AG09319 (cell line): ENCODE measurements around the gene UNC93B1.

Experiments
- DNase-seq: peaks from one replicate; pipeline ENCODE4 v3.0.0-alpha.2; 2010; ENCODE audit warnings: low read depth; ENCODE audit errors: extremely low read depth
- TF ChIP-seq, protein P1 (sequence below): IDR thresholded peaks from 2 replicates; pipeline ENCODE4 v1.5.1; 2011; ENCODE audit warnings: low read depth, mild to moderate bottlenecking, inconsistent platforms, low read length, moderate library complexity

UNC93B1 gene

DNA sequence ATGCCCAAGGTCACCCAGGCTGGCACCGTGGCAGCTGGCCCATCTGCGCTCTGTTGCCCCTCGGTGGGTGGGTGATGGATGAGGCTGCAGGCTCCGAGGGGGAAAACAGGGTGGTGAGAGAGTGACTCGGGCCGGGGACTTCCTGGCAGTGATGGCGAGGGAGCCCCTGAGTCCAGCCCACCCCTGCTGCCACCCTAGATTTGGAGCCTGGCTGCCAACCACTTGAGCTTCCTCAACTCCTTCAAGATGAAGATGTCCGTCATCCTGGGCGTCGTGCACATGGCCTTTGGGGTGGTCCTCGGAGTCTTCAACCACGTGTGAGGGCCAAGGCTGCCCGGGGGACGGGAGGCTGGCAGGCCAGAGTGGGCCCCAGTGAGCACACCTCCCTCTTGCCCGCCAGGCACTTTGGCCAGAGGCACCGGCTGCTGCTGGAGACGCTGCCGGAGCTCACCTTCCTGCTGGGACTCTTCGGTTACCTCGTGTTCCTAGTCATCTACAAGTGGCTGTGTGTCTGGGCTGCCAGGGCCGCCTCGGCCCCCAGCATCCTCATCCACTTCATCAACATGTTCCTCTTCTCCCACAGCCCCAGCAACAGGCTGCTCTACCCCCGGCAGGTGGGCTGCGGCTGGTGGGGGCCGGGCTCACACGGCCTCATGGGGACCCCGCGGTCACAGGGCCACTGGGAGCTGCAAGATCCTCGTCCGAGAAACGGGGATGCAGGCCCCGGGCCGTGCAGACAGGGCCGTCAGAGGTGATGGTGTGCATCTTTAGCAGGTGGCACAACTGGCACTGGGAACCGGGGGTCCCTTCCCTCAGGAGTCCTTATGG lies 45.0 kb upstream of the UNC93B1 start:
- DNase-seq = no peak
- TF ChIP-seq, protein P1, sequence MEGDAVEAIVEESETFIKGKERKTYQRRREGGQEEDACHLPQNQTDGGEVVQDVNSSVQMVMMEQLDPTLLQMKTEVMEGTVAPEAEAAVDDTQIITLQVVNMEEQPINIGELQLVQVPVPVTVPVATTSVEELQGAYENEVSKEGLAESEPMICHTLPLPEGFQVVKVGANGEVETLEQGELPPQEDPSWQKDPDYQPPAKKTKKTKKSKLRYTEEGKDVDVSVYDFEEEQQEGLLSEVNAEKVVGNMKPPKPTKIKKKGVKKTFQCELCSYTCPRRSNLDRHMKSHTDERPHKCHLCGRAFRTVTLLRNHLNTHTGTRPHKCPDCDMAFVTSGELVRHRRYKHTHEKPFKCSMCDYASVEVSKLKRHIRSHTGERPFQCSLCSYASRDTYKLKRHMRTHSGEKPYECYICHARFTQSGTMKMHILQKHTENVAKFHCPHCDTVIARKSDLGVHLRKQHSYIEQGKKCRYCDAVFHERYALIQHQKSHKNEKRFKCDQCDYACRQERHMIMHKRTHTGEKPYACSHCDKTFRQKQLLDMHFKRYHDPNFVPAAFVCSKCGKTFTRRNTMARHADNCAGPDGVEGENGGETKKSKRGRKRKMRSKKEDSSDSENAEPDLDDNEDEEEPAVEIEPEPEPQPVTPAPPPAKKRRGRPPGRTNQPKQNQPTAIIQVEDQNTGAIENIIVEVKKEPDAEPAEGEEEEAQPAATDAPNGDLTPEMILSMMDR = no peak

DNA sequence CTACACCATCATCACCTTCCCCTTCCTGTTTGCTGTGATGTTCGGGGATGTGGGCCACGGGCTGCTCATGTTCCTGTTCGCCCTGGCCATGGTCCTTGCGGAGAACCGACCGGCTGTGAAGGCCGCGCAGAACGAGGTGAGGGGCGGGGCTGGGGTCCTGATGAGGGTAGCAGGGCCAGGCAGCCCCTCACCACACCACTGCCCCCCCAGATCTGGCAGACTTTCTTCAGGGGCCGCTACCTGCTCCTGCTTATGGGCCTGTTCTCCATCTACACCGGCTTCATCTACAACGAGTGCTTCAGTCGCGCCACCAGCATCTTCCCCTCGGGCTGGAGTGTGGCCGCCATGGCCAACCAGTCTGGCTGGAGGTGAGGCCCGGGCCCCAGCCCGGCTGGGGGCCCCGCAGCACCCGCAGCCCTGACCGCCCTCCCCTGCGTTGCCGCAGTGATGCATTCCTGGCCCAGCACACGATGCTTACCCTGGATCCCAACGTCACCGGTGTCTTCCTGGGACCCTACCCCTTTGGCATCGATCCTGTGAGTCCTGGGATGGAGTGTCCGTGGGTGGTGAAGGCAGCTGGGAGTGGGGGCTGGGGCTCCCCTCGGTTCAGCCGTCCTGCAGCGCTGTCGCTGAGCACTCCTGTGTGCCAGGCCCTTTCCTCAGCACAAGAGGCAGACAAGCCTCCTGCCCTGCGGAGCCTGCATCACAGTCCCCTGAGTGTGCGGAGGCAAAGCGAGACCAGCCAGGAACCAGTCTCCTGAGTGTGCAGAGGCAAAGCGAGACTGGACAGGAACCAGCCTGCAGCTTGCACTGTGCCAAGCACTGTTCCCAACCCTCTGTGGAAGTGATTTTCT lies 43.8 kb upstream of the UNC93B1 start:
- no peak for DNase-seq
- TF ChIP-seq, protein P1 = no peak

DNA sequence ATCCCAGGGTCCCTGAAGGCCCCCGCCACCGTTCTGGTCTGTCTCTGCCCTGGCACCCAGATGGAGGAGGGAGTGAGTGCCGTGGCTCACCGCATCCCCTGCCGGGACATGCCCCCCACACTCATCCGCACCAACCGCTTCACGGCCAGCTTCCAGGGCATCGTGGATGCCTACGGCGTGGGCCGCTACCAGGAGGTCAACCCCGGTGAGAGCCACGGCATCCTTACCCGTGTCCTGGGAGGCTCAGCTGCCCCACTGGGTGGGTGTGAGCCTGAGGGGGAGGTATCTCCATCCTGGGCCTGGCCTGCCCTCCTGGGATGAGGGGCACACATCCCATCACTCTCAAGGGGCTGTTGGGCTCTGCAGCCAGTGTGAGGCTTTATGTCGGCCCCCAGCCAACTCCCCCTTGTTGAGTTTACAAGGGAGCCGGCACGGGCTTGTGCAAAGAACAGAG lies 41.0 kb upstream of the UNC93B1 start:
- DNase-seq = no peak
- TF ChIP-seq, protein P1 = no peak

DNA sequence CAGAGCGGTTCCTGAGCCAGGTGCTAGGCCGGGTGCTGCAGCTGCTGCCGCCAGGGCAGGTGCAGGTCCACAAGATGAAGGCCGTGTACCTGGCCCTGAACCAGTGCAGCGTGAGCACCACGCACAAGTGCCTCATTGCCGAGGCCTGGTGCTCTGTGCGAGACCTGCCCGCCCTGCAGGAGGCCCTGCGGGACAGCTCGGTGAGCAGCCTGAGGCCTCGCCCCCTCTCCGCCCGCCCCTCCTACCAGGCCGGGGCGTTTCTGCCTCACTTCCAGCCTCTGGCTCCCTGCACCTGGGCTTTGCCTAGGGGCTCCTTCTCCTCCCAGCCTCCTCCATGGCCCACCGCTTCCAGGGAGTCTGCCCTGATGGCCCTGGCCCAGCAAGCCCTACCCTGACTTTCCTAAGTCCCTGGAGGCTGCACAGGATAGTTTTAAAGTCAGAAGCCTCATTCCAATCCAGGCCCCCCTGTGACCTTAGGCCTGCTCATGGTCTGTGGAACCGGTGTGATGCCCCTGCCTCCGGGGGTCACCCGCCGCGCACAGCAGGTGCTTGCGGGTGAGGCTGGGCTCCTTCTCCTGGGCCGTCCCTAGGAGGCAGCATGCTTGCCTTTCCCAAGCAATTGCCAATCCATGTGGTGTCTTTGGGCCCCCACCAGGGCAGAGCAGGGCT lies 40.4 kb upstream of the UNC93B1 start:
- no peak for DNase-seq
- TF ChIP-seq, protein P1 = no peak

DNA sequence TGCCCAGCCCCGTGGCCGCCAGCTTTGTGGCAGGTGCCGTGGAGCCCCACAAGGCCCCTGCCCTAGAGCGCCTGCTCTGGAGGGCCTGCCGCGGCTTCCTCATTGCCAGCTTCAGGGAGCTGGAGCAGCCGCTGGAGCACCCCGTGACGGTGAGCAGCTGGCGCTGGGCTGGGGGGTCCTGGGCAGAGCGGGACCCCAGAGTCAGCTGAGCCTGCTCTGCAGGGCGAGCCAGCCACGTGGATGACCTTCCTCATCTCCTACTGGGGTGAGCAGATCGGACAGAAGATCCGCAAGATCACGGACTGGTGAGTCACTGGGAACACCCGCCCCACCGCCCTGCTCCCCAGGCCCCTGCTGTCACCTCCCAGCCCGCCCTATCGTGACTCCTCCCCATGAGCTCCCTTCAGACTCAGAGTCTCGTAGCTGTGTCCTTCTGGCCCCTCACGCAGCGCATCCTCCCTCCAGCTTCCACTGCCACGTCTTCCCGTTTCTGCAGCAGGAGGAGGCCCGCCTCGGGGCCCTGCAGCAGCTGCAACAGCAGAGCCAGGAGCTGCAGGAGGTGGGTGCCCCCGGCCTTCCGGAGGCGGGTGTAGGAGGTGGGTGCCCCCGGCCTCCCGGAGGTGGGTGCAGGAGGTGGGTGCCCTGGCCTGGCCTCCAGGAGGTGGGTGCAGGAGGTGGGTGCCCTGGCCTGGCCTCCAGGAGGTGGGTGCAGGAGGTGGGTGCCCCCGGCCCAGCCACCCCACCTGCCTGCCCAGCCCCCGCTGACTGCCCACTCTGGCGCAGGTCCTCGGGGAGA lies 39.6 kb upstream of the UNC93B1 start:
- peak; percentile 14 for DNase-seq
- TF ChIP-seq, protein P1 = no peak

DNA sequence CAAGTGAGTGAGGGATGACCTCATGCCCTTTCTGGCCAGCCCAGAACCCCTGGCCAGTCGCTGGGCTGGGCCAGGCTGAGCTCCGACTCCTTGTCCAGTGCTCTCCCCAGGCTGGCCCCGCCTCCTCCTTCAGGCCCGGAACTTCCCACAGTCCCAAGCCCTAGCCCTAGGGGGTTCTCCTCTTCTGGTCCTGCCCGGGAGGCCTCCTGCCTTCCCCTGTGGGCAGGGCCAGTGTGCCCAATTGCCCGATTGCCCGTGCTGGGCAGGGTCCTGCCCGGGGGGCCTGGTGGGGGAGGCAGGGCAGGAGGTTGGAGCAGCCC lies 39.1 kb upstream of the UNC93B1 start:
- TF ChIP-seq, protein P1 = no peak
- no peak for DNase-seq
